CD4-positive, CD25-positive, alpha-beta regulatory T cell (primary cell): ENCODE data around the gene GREB1. TPM values are rescaled to one million over a fixed set of nuclear protein-coding genes. Genes with fewer than 3 reads are reported as not detected.

ENCODE experiments used
- ATAC-seq, 2 donors: fragments of 150-1000 bp; cut with Tn5 transposase; one replicate each; pipeline ENCODE4 v1.10.0; 2021; ENCODE audit warnings: low read depth in 2 of 2, moderate number of reproducible peaks in 2 of 2, moderate library complexity in 1 of 2
- DNase-seq, 3 donors: peaks; one replicate each; pipeline versions ENCODE4 v3.0.0 to v3.0.0-alpha.2; 2012 to 2022; ENCODE audit warnings: mixed read lengths in 1 of 3
- H3K27ac ChIP-seq: one replicate; pipeline ENCODE4 v1.7.0; 2013; ENCODE audit warnings: mild to moderate bottlenecking, low read length; ENCODE audit not compliant: insufficient read depth, poor library complexity, severe bottlenecking
- H3K27me3 ChIP-seq: one replicate; pipeline ENCODE4 v1.7.0; 2013; ENCODE audit warnings: low read length; ENCODE audit not compliant: control insufficient read depth, insufficient read depth
- H3K36me3 ChIP-seq: one replicate; pipeline ENCODE4 v1.7.0; 2013; ENCODE audit warnings: mild to moderate bottlenecking, low read length, moderate library complexity; ENCODE audit not compliant: control insufficient read depth, insufficient read depth
- H3K4me1 ChIP-seq: 2 replicates; pipeline ENCODE4 v1.7.0; 2013; ENCODE audit warnings: mild to moderate bottlenecking, low read length; ENCODE audit not compliant: insufficient read depth, control insufficient read depth, poor library complexity, severe bottlenecking
- H3K4me3 ChIP-seq: one replicate; pipeline ENCODE4 v1.7.0; 2013; ENCODE audit warnings: low read depth, mild to moderate bottlenecking, low read length, moderate library complexity
- H3K9me3 ChIP-seq, 2 experiments: 1 replicate in 1 of 2; 2 replicates in 1 of 2; pipeline ENCODE4 v1.7.0; 2013; ENCODE audit warnings: low read length in 2 of 2, mild to moderate bottlenecking in 1 of 2, moderate library complexity in 1 of 2; ENCODE audit not compliant: control insufficient read depth in 2 of 2
- H3K27ac Mint-ChIP-seq, 3 donors: one replicate each; pipeline ENCODE4 v1.8.0; 2020 to 2022; ENCODE audit warnings: mild to moderate bottlenecking in 3 of 3, mixed read lengths in 3 of 3, moderate library complexity in 2 of 3
- H3K27me3 Mint-ChIP-seq: one replicate; pipeline ENCODE4 v1.8.0; 2022; ENCODE audit warnings: mild to moderate bottlenecking, mixed read lengths
- H3K36me3 Mint-ChIP-seq: one replicate; pipeline ENCODE4 v1.8.0; 2020; ENCODE audit warnings: mixed read lengths
- H3K4me1 Mint-ChIP-seq, 4 donors: one replicate each; pipeline ENCODE4 v1.8.0; 2020 to 2022; ENCODE audit warnings: mixed read lengths in 4 of 4, mild to moderate bottlenecking in 1 of 4
- H3K4me3 Mint-ChIP-seq, 4 donors: one replicate each; pipeline ENCODE4 v1.8.0; 2020 to 2022; ENCODE audit warnings: mild to moderate bottlenecking in 4 of 4, mixed read lengths in 4 of 4, moderate library complexity in 3 of 4
- H3K9me3 Mint-ChIP-seq, 7 donors: one replicate each; pipeline ENCODE4 v1.8.0; 2020 to 2022; ENCODE audit warnings: mixed read lengths in 7 of 7, mild to moderate bottlenecking in 3 of 7, moderate library complexity in 2 of 7
- polyA plus RNA-seq, 4 donors: library from polyadenylated mRNA; unstranded; fragments of 300-500 nt; fragmentation: Illumina TruSeq; gene quantifications; one replicate each; pipeline ENCODE4 v1.2.3, GENCODE V29; 2021
- total RNA-seq: library from RNA; stranded (reverse); gene quantifications from one replicate; pipeline ENCODE4 v1.2.3, GENCODE V29; 2022

Gene GREB1
- total and polyA plus RNA-seq, 5 donors from 2014 or later = 0.11 to 0.35 (median 0.15) TPM; not detected in 2

DNA sequence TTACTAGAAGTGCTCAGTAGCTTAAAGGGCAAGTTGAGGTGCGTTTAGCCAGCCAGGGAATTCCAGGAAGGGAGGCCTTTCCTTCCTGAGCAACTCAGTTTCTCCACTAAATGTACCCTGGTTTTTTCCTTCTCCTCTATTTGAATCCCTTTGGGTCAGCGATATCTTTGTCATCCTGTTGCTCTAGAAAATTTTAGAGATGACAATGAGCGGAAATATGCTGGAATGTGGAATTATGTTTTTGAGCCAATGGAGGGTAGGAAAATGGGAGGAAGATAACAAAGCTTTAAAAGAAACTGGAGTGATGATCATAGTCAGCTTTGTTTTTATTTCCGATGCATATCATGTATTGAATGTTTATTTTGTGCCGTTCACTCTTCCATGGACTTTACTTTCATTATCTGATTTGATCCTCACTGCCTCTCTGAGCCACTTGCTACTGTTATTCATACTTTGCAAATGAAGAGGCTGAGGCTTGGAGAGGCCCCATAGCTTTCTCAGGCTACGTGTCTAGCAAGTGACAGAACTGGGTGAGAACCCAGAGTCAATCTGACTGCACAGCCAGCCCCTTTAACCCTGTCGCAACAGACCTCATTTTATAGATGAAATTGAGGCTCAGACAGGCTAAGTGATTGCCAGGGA lies 68.8 kb downstream of the GREB1 start:
- no peaks in the 10 kb centered on the region for H3K4me1 Mint-ChIP-seq
- H3K27ac Mint-ChIP-seq = peak overlapping the region in 1 of 3 donors; percentile 78
- no peak overlapping the region for H3K4me3 Mint-ChIP-seq
- no peaks in the 10 kb centered on the region for H3K9me3 Mint-ChIP-seq
- Histone ChIP-seq H3K9me3 (no peaks in the 10 kb centered on the region), H3K27me3 (no peaks in the 10 kb centered on the region), H3K4me3 (no peak overlapping the region), H3K4me1 (no peaks in the 10 kb centered on the region), H3K27ac (no peak overlapping the region), H3K36me3 (no peaks in the 10 kb centered on the region)
- ATAC-seq = no peak
- no peak for DNase-seq
- H3K27me3 Mint-ChIP-seq = peaks cover 12% of the 10 kb centered on the region
- H3K36me3 Mint-ChIP-seq = no peaks in the 10 kb centered on the region

DNA sequence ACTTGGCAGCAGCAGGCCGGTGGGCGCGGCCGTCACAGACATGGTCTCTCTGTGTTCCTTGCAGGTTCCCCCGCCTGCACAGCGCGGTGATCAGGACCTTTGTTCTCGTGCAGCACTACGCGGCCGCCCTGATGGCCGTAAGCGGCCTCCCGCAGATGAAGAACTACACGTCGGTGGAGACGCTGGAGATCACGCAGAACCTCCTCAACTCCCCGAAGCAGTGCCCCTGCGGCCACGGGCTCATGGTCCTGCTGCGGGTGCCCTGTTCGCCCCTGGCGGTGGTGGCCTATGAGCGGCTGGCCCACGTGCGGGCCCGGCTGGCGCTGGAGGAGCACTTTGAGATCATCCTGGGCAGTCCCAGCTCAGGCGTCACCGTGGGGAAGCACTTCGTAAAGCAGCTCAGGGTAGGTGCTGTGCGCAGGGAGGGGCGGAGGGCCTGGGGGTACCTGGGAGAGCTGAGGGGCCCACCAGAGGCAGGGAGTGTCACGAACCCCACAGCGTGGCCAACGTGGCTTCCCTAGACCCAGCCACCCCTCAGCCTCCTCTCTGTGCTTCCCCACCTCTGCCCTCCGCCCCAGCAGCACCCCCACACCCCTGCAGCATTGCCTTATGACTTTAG lies 76.9 kb downstream of the GREB1 start:
- Mint-ChIP-seq H3K27ac (no peak overlapping the region), H3K4me3 (no peak overlapping the region), H3K9me3 (peaks cover 0 to 1% (median 0%) of the 10 kb centered on the region in 7 donors), H3K36me3 (no peaks in the 10 kb centered on the region), H3K4me1 (no peaks in the 10 kb centered on the region), H3K27me3 (peaks cover 4% of the 10 kb centered on the region)
- ATAC-seq = no peak
- no peak overlapping the region for H3K4me3 ChIP-seq
- no peaks in the 10 kb centered on the region for H3K9me3 ChIP-seq
- H3K4me1 ChIP-seq = no peaks in the 10 kb centered on the region
- DNase-seq = no peak
- H3K27me3 ChIP-seq = no peaks in the 10 kb centered on the region
- H3K27ac ChIP-seq = no peak overlapping the region
- no peaks in the 10 kb centered on the region for H3K36me3 ChIP-seq

DNA sequence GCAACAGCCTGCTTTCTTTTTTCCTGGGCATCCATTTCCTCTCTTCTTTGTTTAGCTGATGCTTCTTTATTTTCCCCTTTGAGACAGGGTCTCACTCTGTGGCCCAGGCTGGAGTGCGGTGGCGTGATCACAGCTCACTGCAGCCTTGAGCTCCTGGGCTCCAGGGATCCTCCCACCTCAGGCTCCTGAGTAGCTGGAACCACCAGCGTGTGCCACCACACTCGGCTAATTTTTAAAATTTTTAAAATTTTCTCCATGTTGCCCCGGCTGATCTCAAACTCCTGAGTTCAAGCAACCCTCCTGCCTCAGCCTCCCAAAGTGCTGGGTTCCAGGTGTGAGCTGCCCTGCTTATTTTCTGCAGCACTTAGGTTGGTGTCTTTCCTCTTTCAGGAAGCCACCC lies 77.4 kb downstream of the GREB1 start:
- Histone ChIP-seq H3K9me3 (no peaks in the 10 kb centered on the region), H3K4me3 (no peak overlapping the region), H3K27me3 (no peaks in the 10 kb centered on the region), H3K36me3 (no peaks in the 10 kb centered on the region), H3K27ac (no peak overlapping the region), H3K4me1 (no peaks in the 10 kb centered on the region)
- ATAC-seq = no peak
- Mint-ChIP-seq H3K27ac (no peak overlapping the region), H3K9me3 (peaks cover 0 to 1% (median 0%) of the 10 kb centered on the region in 7 donors), H3K4me3 (no peak overlapping the region), H3K36me3 (no peaks in the 10 kb centered on the region), H3K27me3 (peaks cover under 1% of the 10 kb centered on the region), H3K4me1 (no peaks in the 10 kb centered on the region)
- no peak for DNase-seq

DNA sequence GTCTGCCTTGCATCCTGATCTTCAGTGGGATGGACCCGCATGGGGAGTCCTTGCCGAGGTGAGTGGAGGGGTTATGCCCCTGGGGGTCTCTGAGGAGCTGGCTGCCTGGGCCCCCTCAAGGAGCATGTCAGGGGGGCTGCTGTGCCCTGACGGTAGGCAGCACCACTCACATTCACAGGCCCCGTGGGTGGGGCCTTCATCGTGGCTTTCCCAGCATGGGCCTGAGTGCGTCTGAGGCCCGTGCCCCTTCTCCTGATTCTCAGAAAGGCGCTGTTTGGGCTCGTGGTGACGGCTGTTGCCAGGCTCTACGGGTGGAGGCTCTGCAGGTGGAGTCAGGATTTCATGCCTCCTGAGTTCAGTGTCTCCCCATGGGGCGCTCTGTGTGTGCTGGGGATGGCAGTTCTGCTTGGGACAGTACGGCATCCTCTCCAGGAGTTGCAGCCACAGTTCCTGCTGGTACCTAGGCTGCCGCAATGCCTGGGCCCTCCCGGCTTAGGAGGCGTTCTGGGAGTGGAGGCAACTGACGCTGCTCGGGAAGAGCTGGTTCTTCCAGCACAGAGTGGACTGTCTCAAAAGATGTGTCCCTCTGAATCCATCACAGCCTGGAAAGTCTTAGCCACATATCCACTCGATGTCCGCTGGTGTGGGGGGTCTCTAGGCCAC lies 78.8 kb downstream of the GREB1 start:
- no peaks in the 10 kb centered on the region for H3K27me3 Mint-ChIP-seq
- H3K27ac Mint-ChIP-seq = no peak overlapping the region
- no peaks in the 10 kb centered on the region for H3K27me3 ChIP-seq
- ATAC-seq (no peak), DNase-seq (no peak)
- H3K27ac ChIP-seq = no peak overlapping the region
- H3K9me3 Mint-ChIP-seq = peaks cover 0 to 1% (median 0%) of the 10 kb centered on the region in 7 donors
- no peaks in the 10 kb centered on the region for H3K36me3 ChIP-seq
- H3K4me1 Mint-ChIP-seq = no peaks in the 10 kb centered on the region
- H3K4me1 ChIP-seq = no peaks in the 10 kb centered on the region
- no peaks in the 10 kb centered on the region for H3K36me3 Mint-ChIP-seq
- no peak overlapping the region for H3K4me3 Mint-ChIP-seq
- no peaks in the 10 kb centered on the region for H3K9me3 ChIP-seq
- no peak overlapping the region for H3K4me3 ChIP-seq

DNA sequence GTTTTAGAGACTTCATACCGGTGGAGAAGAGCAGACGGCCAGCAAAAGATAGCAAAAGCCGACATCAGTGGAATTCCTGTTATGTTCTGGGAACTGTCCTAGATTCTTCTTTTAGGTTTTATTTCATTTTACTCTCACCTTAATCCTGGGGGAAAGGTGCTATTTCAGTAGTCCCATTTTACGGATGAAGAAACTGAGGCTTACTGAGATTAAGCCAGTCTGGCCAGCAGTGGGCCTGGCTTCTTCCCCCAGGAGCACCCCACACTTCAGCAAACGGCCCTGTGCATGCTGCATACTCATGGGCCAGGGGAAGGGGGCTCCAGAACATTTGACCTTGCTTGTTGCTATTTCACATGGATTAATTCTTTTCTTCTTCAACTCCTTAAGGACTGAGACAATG lies 79.5 kb downstream of the GREB1 start:
- no peak for DNase-seq
- no peak for ATAC-seq
- H3K36me3 Mint-ChIP-seq = no peaks in the 10 kb centered on the region
- no peak overlapping the region for H3K27ac ChIP-seq
- H3K4me3 Mint-ChIP-seq = no peak overlapping the region
- no peaks in the 10 kb centered on the region for H3K9me3 ChIP-seq
- H3K27me3 ChIP-seq = no peaks in the 10 kb centered on the region
- no peaks in the 10 kb centered on the region for H3K27me3 Mint-ChIP-seq
- H3K36me3 ChIP-seq = no peaks in the 10 kb centered on the region
- H3K4me3 ChIP-seq = no peak overlapping the region
- no peak overlapping the region for H3K27ac Mint-ChIP-seq
- no peaks in the 10 kb centered on the region for H3K4me1 ChIP-seq
- no peaks in the 10 kb centered on the region for H3K4me1 Mint-ChIP-seq
- H3K9me3 Mint-ChIP-seq = peaks cover 0 to 1% (median 0%) of the 10 kb centered on the region in 7 donors

DNA sequence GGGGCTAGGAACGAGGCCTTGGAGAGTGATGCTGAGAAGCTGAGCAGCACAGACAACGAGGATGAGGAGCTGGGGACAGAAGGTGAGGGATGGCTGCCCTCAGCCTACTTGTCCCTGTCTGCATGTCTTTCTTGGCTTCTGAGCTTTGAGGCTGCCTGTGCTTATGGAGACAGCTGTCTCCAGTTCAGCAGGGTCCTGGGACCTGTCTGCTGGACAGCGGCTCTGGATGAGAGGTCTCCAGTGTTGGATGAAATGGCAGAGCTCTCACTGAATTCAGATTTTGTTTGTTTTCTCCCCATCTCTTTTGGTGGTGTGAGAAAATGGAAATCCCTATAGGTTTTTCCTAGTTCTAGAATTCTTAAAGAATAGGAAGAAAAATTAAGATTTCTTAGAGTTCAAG lies 81.4 kb downstream of the GREB1 start:
- no peak for DNase-seq

DNA sequence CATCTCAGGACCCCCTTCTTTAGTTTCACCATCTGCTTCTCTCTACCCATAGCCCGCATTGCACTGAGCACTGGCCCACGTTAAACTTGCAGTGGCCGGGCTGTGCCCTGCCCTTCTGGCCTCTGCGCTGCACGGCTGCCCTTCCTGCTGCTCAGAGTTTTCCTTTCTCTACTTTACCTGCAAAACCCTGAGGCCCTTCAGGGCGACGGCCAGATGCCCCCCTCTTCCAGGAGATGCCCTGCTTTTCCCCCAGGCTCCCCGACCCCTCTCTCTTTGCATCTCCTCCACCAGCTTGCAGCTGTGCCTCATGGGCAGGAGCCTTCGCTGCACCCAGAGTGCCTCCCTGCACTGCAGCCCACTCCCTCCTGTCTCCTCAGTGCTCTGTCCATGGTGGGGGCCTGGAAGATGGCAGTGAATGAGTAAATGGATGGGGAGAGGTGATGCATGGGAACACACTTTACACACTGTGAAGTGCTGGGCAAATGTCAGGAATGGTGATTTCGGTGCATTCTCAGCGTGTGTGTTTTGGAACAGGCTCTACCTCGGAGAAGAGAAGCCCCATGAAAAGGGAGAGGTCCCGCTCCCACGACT lies 82.3 kb downstream of the GREB1 start:
- H3K36me3 Mint-ChIP-seq = no peaks in the 10 kb centered on the region
- no peaks in the 10 kb centered on the region for H3K27me3 Mint-ChIP-seq
- DNase-seq = no peak
- Histone ChIP-seq H3K4me1 (no peaks in the 10 kb centered on the region), H3K36me3 (no peaks in the 10 kb centered on the region), H3K4me3 (no peak overlapping the region), H3K27ac (no peak overlapping the region), H3K9me3 (no peaks in the 10 kb centered on the region), H3K27me3 (no peaks in the 10 kb centered on the region)
- H3K9me3 Mint-ChIP-seq = no peaks in the 10 kb centered on the region
- no peak for ATAC-seq
- no peaks in the 10 kb centered on the region for H3K4me1 Mint-ChIP-seq
- H3K4me3 Mint-ChIP-seq = no peak overlapping the region
- H3K27ac Mint-ChIP-seq = no peak overlapping the region

More for the DNA sequence above, 81.4 kb downstream of the GREB1 start:
- no peaks in the 10 kb centered on the region for H3K9me3 Mint-ChIP-seq
- no peak for ATAC-seq
- no peaks in the 10 kb centered on the region for H3K27me3 Mint-ChIP-seq
- H3K4me1 ChIP-seq = no peaks in the 10 kb centered on the region
- H3K36me3 Mint-ChIP-seq = no peaks in the 10 kb centered on the region
- no peaks in the 10 kb centered on the region for H3K9me3 ChIP-seq
- no peak overlapping the region for H3K4me3 Mint-ChIP-seq
- no peaks in the 10 kb centered on the region for H3K36me3 ChIP-seq
- no peaks in the 10 kb centered on the region for H3K27me3 ChIP-seq
- H3K27ac Mint-ChIP-seq = no peak overlapping the region
- no peak overlapping the region for H3K27ac ChIP-seq
- no peak overlapping the region for H3K4me3 ChIP-seq
- no peaks in the 10 kb centered on the region for H3K4me1 Mint-ChIP-seq
